PFSK-1 (cell line): ENCODE data around the gene FNIP1.

Source experiments
- FOXP2 ChIP-seq: optimal IDR thresholded peaks from 2 replicates; pipeline ENCODE3; 2011; ENCODE audit warnings: borderline replicate concordance, control low read depth, inconsistent platforms; ENCODE audit not compliant: insufficient read depth; ENCODE audit errors: extremely low read length, extremely low read depth
- POLR2AphosphoS5 ChIP-seq: IDR thresholded peaks from 2 replicates; pipeline ENCODE4 v1.6.1; 2012; ENCODE audit warnings: low read depth, mild to moderate bottlenecking, control low read depth, low read length, moderate library complexity
- SIN3A ChIP-seq: IDR thresholded peaks from 2 replicates; pipeline ENCODE4 v1.6.1; 2012; ENCODE audit warnings: mild to moderate bottlenecking, low read length, moderate library complexity, borderline replicate concordance; ENCODE audit not compliant: insufficient read depth
- TAF1 ChIP-seq: IDR thresholded peaks from 2 replicates; pipeline ENCODE4 v1.6.1; 2012; ENCODE audit warnings: low read length, control low read depth, borderline replicate concordance; ENCODE audit not compliant: insufficient read depth
- TF ChIP-seq, protein P1 (sequence below), 2 experiments: IDR thresholded peaks; 2 replicates each; pipeline versions ENCODE4 v1.6.1 to v1.8.0; 2011 to 2012; ENCODE audit warnings: low read depth in 2 of 2, low read length in 2 of 2, control low read depth in 1 of 2, inconsistent platforms in 1 of 2, mild to moderate bottlenecking in 1 of 2, moderate library complexity in 1 of 2; ENCODE audit not compliant: insufficient read depth in 1 of 2

DNA sequence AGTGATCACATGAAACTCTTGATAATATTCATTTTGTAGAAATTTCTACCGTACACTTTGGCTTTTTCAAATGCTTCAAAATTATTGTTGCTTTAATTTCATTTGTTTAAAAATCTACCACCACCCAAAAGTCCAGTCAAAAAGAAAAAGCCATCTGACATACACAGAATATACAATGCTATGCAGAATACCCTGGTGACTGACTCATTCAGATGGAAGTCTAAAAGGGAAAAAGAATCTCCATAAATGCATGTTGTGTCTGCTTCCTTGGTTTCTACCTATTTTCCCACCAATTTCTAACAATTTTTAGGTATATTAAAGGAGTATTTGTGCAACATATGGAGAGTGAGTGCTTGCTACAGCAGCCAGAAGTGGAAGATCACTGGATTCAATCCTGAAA is 152.4 kb downstream of the FNIP1 start:
- TF ChIP-seq, protein P1, sequence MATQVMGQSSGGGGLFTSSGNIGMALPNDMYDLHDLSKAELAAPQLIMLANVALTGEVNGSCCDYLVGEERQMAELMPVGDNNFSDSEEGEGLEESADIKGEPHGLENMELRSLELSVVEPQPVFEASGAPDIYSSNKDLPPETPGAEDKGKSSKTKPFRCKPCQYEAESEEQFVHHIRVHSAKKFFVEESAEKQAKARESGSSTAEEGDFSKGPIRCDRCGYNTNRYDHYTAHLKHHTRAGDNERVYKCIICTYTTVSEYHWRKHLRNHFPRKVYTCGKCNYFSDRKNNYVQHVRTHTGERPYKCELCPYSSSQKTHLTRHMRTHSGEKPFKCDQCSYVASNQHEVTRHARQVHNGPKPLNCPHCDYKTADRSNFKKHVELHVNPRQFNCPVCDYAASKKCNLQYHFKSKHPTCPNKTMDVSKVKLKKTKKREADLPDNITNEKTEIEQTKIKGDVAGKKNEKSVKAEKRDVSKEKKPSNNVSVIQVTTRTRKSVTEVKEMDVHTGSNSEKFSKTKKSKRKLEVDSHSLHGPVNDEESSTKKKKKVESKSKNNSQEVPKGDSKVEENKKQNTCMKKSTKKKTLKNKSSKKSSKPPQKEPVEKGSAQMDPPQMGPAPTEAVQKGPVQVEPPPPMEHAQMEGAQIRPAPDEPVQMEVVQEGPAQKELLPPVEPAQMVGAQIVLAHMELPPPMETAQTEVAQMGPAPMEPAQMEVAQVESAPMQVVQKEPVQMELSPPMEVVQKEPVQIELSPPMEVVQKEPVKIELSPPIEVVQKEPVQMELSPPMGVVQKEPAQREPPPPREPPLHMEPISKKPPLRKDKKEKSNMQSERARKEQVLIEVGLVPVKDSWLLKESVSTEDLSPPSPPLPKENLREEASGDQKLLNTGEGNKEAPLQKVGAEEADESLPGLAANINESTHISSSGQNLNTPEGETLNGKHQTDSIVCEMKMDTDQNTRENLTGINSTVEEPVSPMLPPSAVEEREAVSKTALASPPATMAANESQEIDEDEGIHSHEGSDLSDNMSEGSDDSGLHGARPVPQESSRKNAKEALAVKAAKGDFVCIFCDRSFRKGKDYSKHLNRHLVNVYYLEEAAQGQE (IDR thresholded peaks at IDR 0.05; ENCODE audit: insufficient read depth in 1 of 2, low read depth in 2 of 2, low read length in 2 of 2) = no peak
- no peak for TF ChIP-seq POLR2AphosphoS5
- no peak for TF ChIP-seq SIN3A
- TF ChIP-seq TAF1 = no peak
- no peak for TF ChIP-seq FOXP2
